ENCODE measurements around the gene RAB11FIP4. TPM values are rescaled to one million over a fixed set of nuclear protein-coding genes. Genes with fewer than 3 reads are reported as not detected.

RAB11FIP4 gene
- total RNA-seq, 1 donor from 2014 or later, result 2.7 TPM

Small RNA genes within 50 kb of the gene (small RNA-seq; reads per million reads assigned to genes)
- 1.9 reads per million, percentile 89 among the genes with 10 or more reads in this experiment for gene MIR193A (ENCODE audit: low replicate concordance)
- gene MIR4725 (ENCODE audit: low replicate concordance), result not detected
- gene RN7SL45P (ENCODE audit: low replicate concordance), result not detected
- not detected for gene RN7SL79P (ENCODE audit: low replicate concordance)
- not detected for gene RNU6ATAC7P (ENCODE audit: low replicate concordance)

Other genes with a start within 250 kb of the RAB11FIP4 start
- gene OMG, start 94.4 kb upstream of the RAB11FIP4 start, total RNA-seq, result 1.5 TPM
- 1.2 TPM for gene EVI2B, start 77.6 kb upstream of the RAB11FIP4 start, total RNA-seq
- gene EVI2A, start 70.1 kb upstream of the RAB11FIP4 start, total RNA-seq, result 1.4 TPM